NCI-H345 treated with DMSO at 0.1 percent for 48 hours (cell line): ENCODE results near the gene LRP2.

ENCODE experiments used
- DNase-seq: peaks from one replicate; lab custom pipeline; 2025; ENCODE audit not compliant: unreplicated experiment; lab: John Stamatoyannopoulos, UW

LRP2 gene

GRCh38 chr2:169131587-169132512 lies 230.5 kb downstream of the LRP2 start:
- peak; percentile 26 for DNase-seq

GRCh38 chr2:169129703-169130243 lies 232.6 kb downstream of the LRP2 start:
- DNase-seq = no peak

- DNase-seq = no peak
Measured at GRCh38 chr2:169119851-169120250, 242.5 kb downstream of the LRP2 start.

DNA sequence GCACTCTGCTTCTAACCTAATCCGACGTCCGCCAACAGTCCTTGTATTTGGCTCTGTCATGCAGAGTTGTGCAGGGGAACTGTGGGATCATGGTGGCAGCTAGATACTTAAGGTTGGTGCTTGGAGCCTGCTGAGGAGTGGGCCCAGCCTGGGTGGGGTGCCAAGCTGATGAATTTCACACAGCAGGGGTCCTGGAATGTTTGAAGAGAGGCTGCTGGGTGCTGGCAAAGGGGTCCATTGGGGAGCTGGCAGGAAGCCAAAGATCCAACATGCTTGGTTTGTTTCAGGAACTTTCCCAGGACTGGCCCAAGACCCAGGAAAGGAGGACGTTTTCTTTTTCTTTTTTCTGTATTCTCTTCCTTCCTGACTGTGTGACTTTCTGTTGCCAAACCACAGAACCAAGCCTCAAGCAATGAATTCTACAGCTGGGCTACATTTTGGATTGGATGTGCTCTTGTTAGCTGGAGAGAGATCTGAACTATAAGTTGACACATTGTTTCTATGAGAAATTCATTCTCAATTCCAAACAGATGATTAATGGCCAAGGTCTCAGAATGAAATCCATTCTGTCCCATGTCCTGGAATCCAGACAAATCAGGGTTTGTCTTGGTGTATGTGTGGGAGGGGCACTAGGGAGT lies 243.1 kb downstream of the LRP2 start:
- DNase-seq = no peak

DNA sequence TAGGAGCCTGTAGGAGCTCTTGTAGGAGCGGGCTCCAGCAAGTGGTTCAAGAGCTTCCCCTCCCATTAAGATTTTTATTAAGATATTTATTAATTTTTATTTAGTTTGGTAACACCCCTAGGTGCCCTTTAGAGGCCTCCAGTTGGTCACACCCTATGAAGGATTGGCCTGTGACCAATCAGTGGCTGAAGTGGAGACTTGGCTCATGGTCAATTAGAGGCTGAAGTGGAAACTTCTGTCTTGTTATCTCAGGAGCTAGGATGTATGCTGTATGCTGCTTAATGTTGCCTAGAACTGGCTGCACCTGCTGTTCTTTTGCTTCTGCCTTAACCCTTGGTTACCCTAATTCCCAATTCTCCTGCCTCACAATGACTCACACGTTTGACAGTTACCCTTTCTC lies 244.3 kb downstream of the LRP2 start:
- no peak for DNase-seq

DNA sequence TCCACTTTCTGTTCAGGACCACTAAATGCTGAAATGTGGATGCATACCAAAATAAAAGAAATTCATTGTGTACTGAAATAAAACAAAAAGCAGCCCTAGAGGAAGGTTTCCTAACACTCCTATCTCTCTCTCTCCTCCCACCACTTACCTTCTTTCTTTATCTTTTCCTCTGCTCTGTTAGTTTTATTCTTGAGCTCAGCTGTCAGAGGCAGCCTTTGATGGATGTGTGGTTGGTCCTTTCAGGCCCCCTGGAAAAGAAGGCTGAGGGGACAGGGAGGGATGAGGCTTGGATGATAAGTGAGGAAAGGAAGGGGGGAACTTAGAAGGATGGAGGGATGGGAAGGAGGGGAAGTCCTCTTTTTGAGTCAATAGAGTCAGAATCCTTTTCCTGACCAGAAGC lies 245.3 kb downstream of the LRP2 start:
- DNase-seq = no peak

GRCh38 chr2:169116327-169116726 lies 246.0 kb downstream of the LRP2 start:
- no peak for DNase-seq

GRCh38 chr2:169114056-169114455 lies 248.3 kb downstream of the LRP2 start:
- DNase-seq = no peak

DNA sequence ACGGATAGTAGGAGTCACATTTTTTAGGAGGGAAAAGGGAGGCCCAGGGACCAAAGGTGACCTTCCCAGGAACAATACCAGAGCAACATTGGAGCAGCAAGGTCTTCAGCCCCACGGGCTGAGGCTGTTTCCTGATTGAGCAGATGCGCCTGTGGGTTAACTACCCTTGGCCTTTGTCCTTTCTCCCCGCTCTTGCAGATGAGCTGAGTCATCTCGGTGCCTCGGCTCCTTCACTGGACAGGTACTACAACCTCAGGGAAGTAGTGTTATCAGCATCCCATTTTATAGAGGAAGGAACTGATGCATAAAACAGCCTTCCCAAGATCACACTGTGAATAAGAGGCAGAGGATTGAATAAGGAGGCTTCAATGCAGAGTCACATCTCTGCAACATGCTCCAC lies 249.5 kb downstream of the LRP2 start:
- DNase-seq = no peak

- no peak for DNase-seq
Measured at GRCh38 chr2:169110916-169111315, 251.4 kb downstream of the LRP2 start.

DNA sequence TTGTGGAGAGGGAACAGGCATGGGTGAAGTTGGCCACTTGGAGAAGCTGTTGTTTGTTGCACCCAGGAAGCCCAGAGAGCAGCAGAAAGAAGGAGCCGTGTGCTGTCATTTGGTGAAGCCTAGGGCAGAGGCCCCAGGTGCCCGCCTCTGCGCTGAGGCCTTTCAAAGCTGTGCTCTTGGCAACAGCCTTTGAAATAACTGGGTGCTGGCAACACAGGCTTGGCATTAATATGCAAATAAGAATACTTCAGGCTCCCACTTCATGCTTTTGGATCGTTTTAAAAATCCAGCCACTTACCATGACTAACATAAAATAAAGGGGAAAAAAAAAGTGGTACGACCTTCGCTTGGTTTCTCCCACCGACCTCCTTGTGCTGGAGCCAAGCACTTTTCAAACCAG lies 251.9 kb downstream of the LRP2 start:
- DNase-seq = no peak

DNA sequence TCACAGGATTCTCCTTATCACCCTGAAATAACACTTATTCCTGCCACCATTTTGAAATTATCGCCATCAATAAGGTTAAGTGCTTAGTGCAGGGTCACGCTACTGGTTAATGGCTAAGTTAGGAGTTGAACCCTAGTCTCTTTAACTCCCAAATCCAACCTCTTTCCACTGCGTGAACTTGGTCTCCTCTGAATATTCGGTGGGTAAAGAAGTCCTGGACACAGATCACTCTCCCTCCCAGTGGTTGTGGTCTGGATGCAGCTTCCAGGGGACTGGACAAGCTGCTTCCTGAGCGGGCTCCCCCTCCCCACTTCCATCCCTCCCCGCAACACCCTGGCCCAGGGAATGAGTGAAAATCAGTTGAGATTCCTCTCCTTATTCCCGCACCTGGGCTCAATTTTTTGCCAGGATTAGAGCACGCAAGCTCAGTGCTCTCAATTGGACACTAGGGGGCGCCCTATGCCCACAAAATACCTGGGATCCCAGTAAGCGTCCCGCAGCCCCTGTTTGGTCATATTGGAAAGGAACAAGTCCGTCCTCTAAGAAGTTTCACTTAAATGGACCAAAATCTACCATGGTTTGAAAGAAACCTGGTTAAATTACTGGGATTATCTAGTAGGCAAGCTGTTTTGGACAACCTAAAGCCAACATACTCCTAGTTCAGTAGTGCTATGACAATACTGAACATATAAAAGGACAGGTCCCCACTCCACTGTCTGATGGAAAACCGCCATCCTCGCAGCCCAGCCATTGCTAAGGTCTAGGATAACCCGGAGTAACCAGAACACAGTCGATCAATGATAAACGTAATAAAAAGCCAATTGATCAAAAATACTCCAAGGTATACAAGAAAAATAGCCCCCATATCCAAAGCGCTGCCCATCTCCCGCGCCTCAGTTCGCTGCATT lies 252.6 kb downstream of the LRP2 start:
- DNase-seq = peak; percentile 56

- DNase-seq = no peak
Measured at GRCh38 chr2:169108099-169108884, 254.0 kb downstream of the LRP2 start.

DNA sequence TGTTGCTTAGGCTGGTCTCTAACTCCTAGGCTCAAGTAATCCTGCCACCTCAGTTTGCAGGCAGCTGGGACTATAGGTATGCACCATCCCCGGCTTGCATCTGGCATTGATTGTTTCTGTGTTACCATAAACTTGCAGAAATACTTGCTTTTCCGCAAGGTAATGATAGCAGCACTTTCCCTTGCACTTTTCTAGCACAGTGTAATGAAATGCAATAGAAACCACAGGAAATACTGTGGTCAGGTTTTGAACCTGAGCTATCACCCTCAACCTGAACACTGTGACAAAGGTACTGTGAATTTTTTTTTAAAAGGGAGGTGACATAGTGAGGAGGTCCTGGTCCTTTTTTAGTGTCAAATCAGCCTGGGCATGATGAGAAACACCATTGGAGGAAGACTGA lies 254.7 kb downstream of the LRP2 start:
- no peak for DNase-seq

DNA sequence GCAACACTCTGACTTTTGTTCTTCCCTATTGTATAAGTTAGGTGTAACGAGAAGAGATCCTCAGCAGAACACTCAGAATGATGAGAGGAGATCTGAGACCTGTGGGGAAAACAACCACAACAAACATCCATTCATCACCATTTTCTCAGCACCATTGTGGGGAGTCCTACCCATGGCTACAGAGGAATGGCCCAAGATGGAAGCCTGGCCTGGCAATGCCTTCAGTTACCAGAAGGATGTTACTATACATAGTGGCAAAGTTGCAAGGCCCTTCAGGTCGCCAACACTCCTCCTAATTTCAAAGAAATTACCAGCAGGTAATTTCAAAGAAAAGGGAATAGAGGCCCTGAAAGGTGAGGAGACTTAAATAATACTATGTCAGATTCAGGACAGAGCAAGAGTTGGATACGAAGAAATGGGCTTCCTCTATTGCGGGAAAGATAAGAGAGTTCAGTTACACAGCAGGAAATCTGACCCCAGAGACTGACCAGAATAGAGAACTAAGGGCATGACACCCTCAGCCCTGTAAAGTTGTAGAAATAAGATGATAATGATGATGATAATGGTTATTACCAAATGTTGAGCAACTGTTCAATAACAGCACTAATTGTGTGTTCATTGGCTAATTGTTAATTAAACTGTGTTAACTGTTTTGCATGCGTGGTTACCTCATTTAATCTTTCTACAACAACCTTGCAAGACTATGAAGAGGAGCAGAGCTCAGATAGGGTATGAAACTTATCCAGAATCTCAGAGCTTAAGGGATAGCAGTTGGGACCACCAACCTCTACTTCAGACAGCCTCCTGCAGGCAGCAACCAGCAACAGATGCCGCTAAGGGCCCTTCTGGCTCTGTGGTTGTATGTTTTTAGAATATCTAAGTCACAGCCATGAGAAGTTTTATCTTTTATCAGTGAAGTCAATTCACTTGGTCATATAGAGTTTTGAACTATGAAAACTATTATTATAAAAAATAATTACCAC lies 255.5 kb downstream of the LRP2 start:
- DNase-seq = no peak

DNA sequence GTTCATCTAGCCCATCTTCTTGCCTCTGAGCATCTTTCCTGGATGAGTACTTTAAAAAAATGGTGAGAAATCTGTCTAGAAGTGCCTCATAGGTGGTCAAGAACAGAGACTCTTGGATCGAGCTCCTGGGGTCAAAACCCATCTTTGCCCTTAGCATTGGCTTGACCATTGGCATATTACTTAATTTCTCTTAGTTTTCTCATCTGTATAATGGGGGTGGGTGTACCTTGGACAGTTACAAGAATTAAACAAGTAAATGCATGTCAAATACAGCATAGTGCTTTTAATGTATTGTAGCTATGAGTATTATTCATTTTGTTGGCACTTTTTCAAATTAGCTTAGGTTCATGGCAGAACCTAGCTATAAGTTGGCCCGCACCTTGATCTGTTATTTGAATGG lies 256.2 kb downstream of the LRP2 start:
- no peak for DNase-seq

GRCh38 chr2:169105476-169105875 lies 256.9 kb downstream of the LRP2 start:
- no peak for DNase-seq

DNA sequence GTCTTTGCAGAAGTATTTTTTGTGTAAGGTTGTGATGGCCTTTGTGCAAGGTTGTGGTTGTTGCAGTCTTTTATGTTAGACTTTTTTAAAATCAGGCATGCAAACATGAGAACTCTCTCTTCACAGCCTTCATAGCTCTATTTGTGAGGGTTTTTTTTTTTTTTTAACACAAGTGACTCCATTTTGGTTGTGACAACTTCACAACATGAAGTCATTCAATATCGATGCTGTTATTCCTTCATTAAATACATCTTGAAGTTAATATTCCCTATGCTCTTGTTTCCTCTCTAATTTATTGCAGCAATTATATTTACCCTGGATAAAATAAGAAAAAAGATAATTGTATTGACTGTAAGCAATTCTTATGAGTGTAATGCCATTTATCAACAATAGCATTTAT lies 257.5 kb downstream of the LRP2 start:
- no peak for DNase-seq

DNA sequence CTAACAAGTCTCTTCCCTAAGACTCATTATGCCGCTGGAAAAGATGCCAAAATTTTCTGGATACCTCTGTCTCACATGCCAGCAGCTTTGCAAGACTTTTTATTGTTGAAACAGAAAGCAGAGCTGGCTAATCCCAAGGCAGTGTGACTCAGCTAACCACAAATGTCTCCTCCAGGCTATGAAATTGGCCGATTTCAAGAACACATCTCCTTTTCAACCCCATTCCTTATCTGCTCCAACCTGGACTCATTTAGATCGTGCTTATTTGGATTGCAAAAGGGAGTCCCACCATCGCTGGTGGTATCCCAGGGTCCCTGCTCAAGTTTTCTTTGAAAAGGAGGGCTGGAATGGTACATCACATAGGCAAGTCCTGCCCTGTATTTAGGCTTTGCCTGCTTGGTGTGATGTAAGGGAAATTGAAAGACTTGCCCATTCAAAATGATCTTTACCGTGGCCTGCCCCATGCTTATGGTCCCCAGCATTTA lies 266.7 kb downstream of the LRP2 start:
- no peak for DNase-seq
